GM21447 (cell line): ENCODE data around the gene RIBC1.
"Not testable (repeated sequence)": the region's sequence is repeated elsewhere in the genome, so short reads cannot be mapped to it uniquely, and the experiment has no call there.

Experiments
- ATAC-seq: cut with Tn5 transposase; IDR thresholded peaks from one replicate; pipeline ENCODE4 v1.9.1; 2021; ENCODE audit not compliant: unreplicated experiment

Gene RIBC1

GRCh38 chrX:53422861-53423306 lies at the start of gene RIBC1:
RIBC1 (plus strand) TSS chrX:53422873; CDS start chrX:53426277, 3,404 bp downstream.
- ATAC-seq = no peak

GRCh38 chrX:53373307-53373706 lies 49.4 kb upstream of the RIBC1 start:
- no peak for ATAC-seq

- no peak for ATAC-seq
Measured at GRCh38 chrX:53374222-53374820, 48.4 kb upstream of the RIBC1 start.

- ATAC-seq = no peak
Measured at GRCh38 chrX:53374923-53375322, 47.8 kb upstream of the RIBC1 start.

GRCh38 chrX:53376888-53377287 lies 45.8 kb upstream of the RIBC1 start:
- ATAC-seq = no peak

- ATAC-seq = no peak
Measured at GRCh38 chrX:53377464-53377863, 45.2 kb upstream of the RIBC1 start.

- ATAC-seq = no peak
Measured at GRCh38 chrX:53379008-53379710, 43.5 kb upstream of the RIBC1 start.

- ATAC-seq = no peak
Measured at GRCh38 chrX:53379747-53380146, 42.9 kb upstream of the RIBC1 start.

GRCh38 chrX:53383376-53384076 lies 39.1 kb upstream of the RIBC1 start:
- no peak for ATAC-seq

- no peak for ATAC-seq
Measured at GRCh38 chrX:53395605-53396298, 26.9 kb upstream of the RIBC1 start.

- no peak for ATAC-seq
Measured at GRCh38 chrX:53398216-53398615, 24.5 kb upstream of the RIBC1 start.

- ATAC-seq = no peak
Measured at GRCh38 chrX:53403535-53403934, 19.1 kb upstream of the RIBC1 start.

GRCh38 chrX:53412446-53412845 lies 10.2 kb upstream of the RIBC1 start:
- no peak for ATAC-seq

- ATAC-seq = not testable (repeated sequence)
Measured at GRCh38 chrX:53420351-53420750, 2.3 kb upstream of the RIBC1 start.

- no peak for ATAC-seq
Measured at GRCh38 chrX:53421125-53421524, 1.5 kb upstream of the RIBC1 start.

- peak; percentile 21 for ATAC-seq
Measured at GRCh38 chrX:53421772-53422085, 944 bp upstream of the RIBC1 start.

- ATAC-seq = peak; percentile 97
Measured at GRCh38 chrX:53422086-53422860, 400 bp upstream of the RIBC1 start, which contains the start of gene SMC1A. SMC1A (minus strand) TSS chrX:53422654; CDS start chrX:53422600, 54 bp downstream.

GRCh38 chrX:53429755-53430154 lies 7.1 kb downstream of the RIBC1 start:
- ATAC-seq = no peak

GRCh38 chrX:53430231-53430630 lies 7.6 kb downstream of the RIBC1 start:
- ATAC-seq = no peak
